HepG2 (cell line): Measurements from ENCODE around the gene CASS4. TPM values are rescaled to one million over a fixed set of nuclear protein-coding genes. Genes with fewer than 3 reads are reported as not detected.

ENCODE experiments used
- ATAC-seq: fragments of 200-7000 bp; cut with Tn5 transposase; 3 replicates; pipeline ENCODE4 v1.9.1; 2020; ENCODE audit warnings: mild to moderate bottlenecking, moderate library complexity
- BruUV-seq: library from RNA; stranded (reverse); fragments of 400-500 nt; replicated peaks from 2 replicates; lab custom pipeline; 2021; lab: Mats Ljungman, UMichigan
- CTCF ChIA-PET: fragments of 300-600 bp; formaldehyde crosslinking; extraction: SDS; loops from one replicate; lab custom pipeline; 2021; ENCODE audit warnings: low total read pairs, inconsistent platforms, low intra/inter-chr PET ratio; lab: Yijun Ruan, JAX
- POLR2A ChIA-PET: fragments of 350-600 bp; sonication (Branson Sonifier 250); formaldehyde crosslinking; loops from one replicate; lab custom pipeline; 2020; ENCODE audit warnings: antibody characterized with exemption, inconsistent platforms; lab: Yijun Ruan, JAX
- DNase-seq: peaks from one replicate; pipeline ENCODE4 v3.0.0-alpha.2; 2015; ENCODE audit warnings: low spot score
- FAIRE-seq: peaks from 3 replicates; lab custom pipeline; 2011; peaks lifted over from hg19 to GRCh38; lab: Jason Lieb, UNC
- H2AFZ ChIP-seq: one replicate; pipeline ENCODE4 v1.6.1; 2011; ENCODE audit warnings: low read length, inconsistent platforms
- H3K27ac ChIP-seq: fragments of 300-600 bp; 3 replicates; pipeline ENCODE4 v1.8.0; 2011; ENCODE audit warnings: mixed run types, mild to moderate bottlenecking, mixed read lengths, low read length, inconsistent platforms; ENCODE audit not compliant: insufficient read depth; ENCODE audit errors: extremely low read length
- H3K27me3 ChIP-seq, 2 experiments: fragments of 200-600 bp in 1 of 2; 2 replicates in 1 of 2; 3 replicates in 1 of 2; pipeline versions ENCODE4 v1.6.0 to v1.8.0; 2011; ENCODE audit warnings: low read length in 2 of 2, mild to moderate bottlenecking in 2 of 2, moderate library complexity in 2 of 2, inconsistent platforms in 1 of 2; ENCODE audit not compliant: insufficient read depth in 2 of 2, control insufficient read depth in 1 of 2
- H3K36me3 ChIP-seq, 2 experiments: fragments of 200-600 bp in 1 of 2; replicated peaks in 1 of 2; 2 replicates in 1 of 2; 3 replicates in 1 of 2; pipeline versions ENCODE4 v1.5.1 to v1.8.0; 2011; ENCODE audit warnings: low read length in 2 of 2, inconsistent platforms in 1 of 2; ENCODE audit not compliant: insufficient read depth in 2 of 2, control insufficient read depth in 1 of 2
- H3K4me1 ChIP-seq: 2 replicates; pipeline ENCODE4 v1.5.1; 2012; ENCODE audit warnings: low read length, inconsistent platforms; ENCODE audit not compliant: insufficient read depth
- H3K4me2 ChIP-seq: 2 replicates; pipeline ENCODE4 v1.6.0; 2011; ENCODE audit warnings: low read depth, low read length, inconsistent platforms
- H3K4me3 ChIP-seq, 3 experiments: fragments of 200-600 bp in 1 of 3; sonication (generic), shearing (Covaris generic) in 1 of 3; replicated peaks in 1 of 3; 2 replicates each; pipeline ENCODE4 v1.5.1; 2011 to 2016; ENCODE audit warnings: low read length in 3 of 3, inconsistent platforms in 2 of 3, low read depth in 2 of 3, mild to moderate bottlenecking in 2 of 3, control low read depth in 1 of 3, mixed read lengths in 1 of 3; ENCODE audit not compliant: insufficient read depth in 1 of 3
- H3K79me2 ChIP-seq: one replicate; pipeline ENCODE4 v1.6.1; 2011; ENCODE audit warnings: low read length, inconsistent platforms; ENCODE audit not compliant: insufficient read depth
- H3K9ac ChIP-seq: 2 replicates; pipeline ENCODE4 v1.6.0; 2011; ENCODE audit warnings: mild to moderate bottlenecking, low read depth, low read length, inconsistent platforms; ENCODE audit not compliant: insufficient read depth
- H3K9me3 ChIP-seq: 2 replicates; pipeline ENCODE4 v1.5.1; 2012; ENCODE audit warnings: mild to moderate bottlenecking, low read length
- H4K20me1 ChIP-seq: 2 replicates; pipeline ENCODE4 v1.6.0; 2011; ENCODE audit warnings: inconsistent platforms, mild to moderate bottlenecking, low read length, moderate library complexity; ENCODE audit not compliant: insufficient read depth
- DMAP1 ChIP-seq: IDR thresholded peaks from 2 replicates; pipeline ENCODE4 v1.6.1; 2016
- KDM1A ChIP-seq: IDR thresholded peaks from 2 replicates; pipeline ENCODE4 v1.6.1; 2016; ENCODE audit warnings: missing compliant biosample characterization
- MAFF ChIP-seq: IDR thresholded peaks from 2 replicates; pipeline ENCODE4 v1.6.1; 2011; ENCODE audit warnings: low read depth, low read length, improper control_type of control experiment
- MAFK ChIP-seq, 2 experiments: IDR thresholded peaks in 1 of 2; conservative IDR thresholded peaks in 1 of 2; 2 replicates each; pipeline ENCODE4 v1.6.1; 2011; ENCODE audit warnings: improper control_type of control experiment in 2 of 2, low read length in 2 of 2
- NFATC3 ChIP-seq: sonication (generic); formaldehyde crosslinking; IDR thresholded peaks from 2 replicates; pipeline ENCODE4 v1.5.1; 2020; ENCODE audit warnings: mild to moderate bottlenecking, missing genetic modification reagents
- PHF20 ChIP-seq: sonication (generic); formaldehyde crosslinking; IDR thresholded peaks from 2 replicates; pipeline ENCODE4 v1.5.0; 2020; ENCODE audit warnings: mild to moderate bottlenecking, missing genetic modification reagents
- RAD51 ChIP-seq: fragments of 450-650 bp; IDR thresholded peaks from 2 replicates; pipeline ENCODE4 v1.6.1; 2016; ENCODE audit warnings: borderline replicate concordance
- SMARCE1 ChIP-seq: fragments of 450-650 bp; IDR thresholded peaks from 2 replicates; pipeline ENCODE4 v1.6.1; 2017; ENCODE audit warnings: borderline replicate concordance
- SNAPC5 ChIP-seq: sonication (generic); formaldehyde crosslinking; IDR thresholded peaks from 2 replicates; pipeline ENCODE4 v1.8.1; 2023; ENCODE audit warnings: mild to moderate bottlenecking, missing genetic modification reagents, borderline replicate concordance
- SOX13 ChIP-seq, 3 experiments: fragments of 450-650 bp in 1 of 3; sonication (generic) in 1 of 3; formaldehyde crosslinking in 1 of 3; IDR thresholded peaks in 2 of 3; conservative IDR thresholded peaks in 1 of 3; 2 replicates each; pipeline versions ENCODE4 v1.5.0 to v1.6.1; 2016 to 2020; ENCODE audit warnings: antibody characterized with exemption in 1 of 3, mild to moderate bottlenecking in 1 of 3, missing compliant biosample characterization in 1 of 3, missing genetic modification reagents in 1 of 3, moderate library complexity in 1 of 3
- ZFP62 ChIP-seq: sonication (generic); formaldehyde crosslinking; IDR thresholded peaks from 2 replicates; pipeline ENCODE4 v1.4.0; 2020; ENCODE audit warnings: missing genetic modification reagents
- ZFP91 ChIP-seq: sonication (generic); formaldehyde crosslinking; IDR thresholded peaks from 2 replicates; pipeline ENCODE4 v1.9.0; 2022; ENCODE audit warnings: missing genetic modification reagents, mild to moderate bottlenecking, borderline replicate concordance
- ZNF598 ChIP-seq: sonication (generic); formaldehyde crosslinking; IDR thresholded peaks from 2 replicates; pipeline ENCODE4 v1.5.1; 2020; ENCODE audit warnings: mild to moderate bottlenecking, missing genetic modification reagents, borderline replicate concordance
- WGBS: methylation state at CpG from one replicate; pipeline ENCODE4 v1.1.6; 2017; ENCODE audit warnings: low lambda C conversion rate; 5-methylcytosine and 5-hydroxymethylcytosine counted together
- in situ Hi-C: cut with HindIII; loops from 2 replicates; pipeline ENCODE4 v1.10.0; 2017; ENCODE audit warnings: low pct_unique_long_range_greater_than_20kb; ENCODE audit not compliant: extremely low pct_ligation_motif_present
- intact Hi-C: fragments of 100-400 bp; cut with micrococcal nuclease; formaldehyde crosslinking; loops from one replicate; pipeline ENCODE4 v1.10.0; 2022; ENCODE audit not compliant: unreplicated experiment
- polyA plus RNA-seq, 8 experiments: library from polyadenylated mRNA; depleted of rRNA in 3 of 8; stranded (reverse) in 7 of 8; unstranded in 1 of 8; fragments of >200 nt; fragmentation: Illumina TruSeq in 4 of 8; extraction: Trizol in 4 of 8; gene quantifications; 2 replicates each; pipeline versions ENCODE4 v1.2.1 to v1.2.3, GENCODE V29; 2011 to 2016; ENCODE audit warnings: low read depth in 4 of 8, missing spikeins in 1 of 8, mixed read lengths in 1 of 8; ENCODE audit not compliant: insufficient read depth in 1 of 8
- total RNA-seq, 5 experiments: library from RNA; depleted of rRNA; stranded (reverse); fragments of >200 nt; fragmentation: Illumina TruSeq; extraction: Trizol; gene quantifications; 2 replicates each; pipeline ENCODE4 v1.2.3, GENCODE V29; 2016; ENCODE audit warnings: low read depth in 1 of 5
- TF ChIP-seq, protein P1 (sequence below): sonication (generic); formaldehyde crosslinking; IDR thresholded peaks from 2 replicates; pipeline ENCODE4 v1.5.1; 2020; ENCODE audit warnings: mild to moderate bottlenecking, moderate library complexity, missing genetic modification reagents

CASS4 gene
- total and polyA plus RNA-seq, 2 of the 13 experiments (the other 11 are each of a cell fraction or from before 2014, with no cell fraction given): 0.17 to 0.49 TPM

DNA sequence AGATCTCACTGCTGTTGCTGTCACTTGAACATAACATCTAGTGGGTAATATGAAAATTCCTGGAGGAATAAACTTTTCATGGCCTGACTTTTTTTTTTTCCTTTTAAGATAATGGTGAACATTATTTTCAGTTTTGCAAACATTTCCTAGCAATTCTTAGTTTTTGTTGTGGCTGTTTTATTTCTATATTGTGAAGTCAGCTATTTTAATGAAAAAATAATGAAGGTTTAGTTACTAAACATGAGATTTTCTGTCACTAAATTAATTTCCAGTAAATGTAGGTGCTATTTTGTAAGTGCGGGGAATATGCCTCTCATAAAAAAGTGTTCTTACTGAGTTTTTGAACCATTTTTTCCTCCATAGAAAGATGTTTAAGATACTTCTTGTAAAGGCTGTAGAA lies 89.1 kb downstream of the CASS4 start:
- Histone ChIP-seq H3K4me2 (no peak overlapping the region), H4K20me1 (no peaks in the 10 kb centered on the region), H3K9me3 (no peaks in the 10 kb centered on the region), H2AFZ (no peak overlapping the region), H3K9ac (no peak overlapping the region), H3K36me3 (peaks cover 8 to 33% of the 10 kb centered on the region in 2 experiments), H3K4me1 (no peaks in the 10 kb centered on the region), H3K79me2 (no peaks in the 10 kb centered on the region), H3K4me3 (no peak overlapping the region), H3K27ac (no peak overlapping the region), H3K27me3 (no peaks in the 10 kb centered on the region)
- intact Hi-C loops (no loop called here), in situ Hi-C loops (no loop called here)
- no peak for ATAC-seq
- no TSS peak for BruUV-seq
- DNase-seq: no peak
- ChIA-PET CTCF (no interaction called here), POLR2A (no interaction called here)
- FAIRE-seq: no peak
- WGBS: 95% methylated on average over 1 of the region's 1 CpG
- peak; percentile 58; the same call in 1 of the 2 replicates for TF ChIP-seq MAFF
- TF ChIP-seq MAFK (conservative IDR thresholded peaks at IDR 0.05 in 1 of 2, IDR thresholded peaks at IDR 0.05 in 1 of 2; ENCODE audit: low read length in 2 of 2): peak; percentile 56 to 68; a peak in 3 of 4 replicates
- no peak for TF ChIP-seq SNAPC5 (CRISPR knock-in tag)
- no peak for TF ChIP-seq DMAP1 (CRISPR knock-in tag)
- TF ChIP-seq PHF20 (CRISPR knock-in tag): no peak

GRCh38 chr20:56503916-56504315 lies 91.9 kb downstream of the CASS4 start:
- Histone ChIP-seq H3K79me2 (no peaks in the 10 kb centered on the region), H3K4me1 (no peaks in the 10 kb centered on the region), H3K4me3 (no peak overlapping the region), H2AFZ (no peak overlapping the region), H3K4me2 (no peak overlapping the region), H3K9ac (no peak overlapping the region), H3K27ac (no peak overlapping the region), H4K20me1 (no peaks in the 10 kb centered on the region), H3K9me3 (no peaks in the 10 kb centered on the region), H3K36me3 (peaks cover 5 to 29% of the 10 kb centered on the region in 2 experiments; a peak in 4 of 5 replicates), H3K27me3 (no peaks in the 10 kb centered on the region)
- ChIA-PET CTCF (interaction anchor here (1.4 kb wide), 1 partner anchor 104 kb away, joined by 10 read pairs; no protein-coding TSS in a partner anchor), POLR2A (no interaction called here)
- 100% methylated on average over 6 of the region's 8 CpGs for WGBS
- intact Hi-C loops: loop anchor here (1.0 kb wide), 1 partner anchor 104 kb away; no protein-coding TSS in a partner anchor
- in situ Hi-C loops: no loop called here
- no peak for ATAC-seq
- BruUV-seq: no TSS peak
- no peak for DNase-seq
- no peak for FAIRE-seq
- TF ChIP-seq, protein P1, sequence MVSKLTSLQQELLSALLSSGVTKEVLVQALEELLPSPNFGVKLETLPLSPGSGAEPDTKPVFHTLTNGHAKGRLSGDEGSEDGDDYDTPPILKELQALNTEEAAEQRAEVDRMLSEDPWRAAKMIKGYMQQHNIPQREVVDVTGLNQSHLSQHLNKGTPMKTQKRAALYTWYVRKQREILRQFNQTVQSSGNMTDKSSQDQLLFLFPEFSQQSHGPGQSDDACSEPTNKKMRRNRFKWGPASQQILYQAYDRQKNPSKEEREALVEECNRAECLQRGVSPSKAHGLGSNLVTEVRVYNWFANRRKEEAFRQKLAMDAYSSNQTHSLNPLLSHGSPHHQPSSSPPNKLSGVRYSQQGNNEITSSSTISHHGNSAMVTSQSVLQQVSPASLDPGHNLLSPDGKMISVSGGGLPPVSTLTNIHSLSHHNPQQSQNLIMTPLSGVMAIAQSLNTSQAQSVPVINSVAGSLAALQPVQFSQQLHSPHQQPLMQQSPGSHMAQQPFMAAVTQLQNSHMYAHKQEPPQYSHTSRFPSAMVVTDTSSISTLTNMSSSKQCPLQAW (CRISPR knock-in tag): no peak
- TF ChIP-seq RAD51 (no peak), KDM1A (no peak), SMARCE1 (no peak), NFATC3 (CRISPR knock-in tag) (no peak), ZNF598 (CRISPR knock-in tag) (no peak), ZFP62 (CRISPR knock-in tag) (no peak), ZFP91 (CRISPR knock-in tag) (no peak), SOX13 (IDR thresholded peaks at IDR 0.05) (no peak), SOX13 (CRISPR knock-in tag; conservative IDR thresholded peaks at IDR 0.05 in 1 of 2, IDR thresholded peaks at IDR 0.05 in 1 of 2) (no peak)
